Mucosa of rectum (tissue), 2 donors: ENCODE results near the gene NINJ1.

Source experiments
- H3K27ac ChIP-seq, 2 donors: one replicate each; pipeline ENCODE4 v1.7.0; 2013; ENCODE audit warnings: inconsistent platforms in 2 of 2, low read depth in 2 of 2, low read length in 2 of 2
- H3K27me3 ChIP-seq, 2 donors: one replicate each; pipeline ENCODE4 v1.7.0; 2013; ENCODE audit warnings: low read length in 2 of 2; ENCODE audit not compliant: control insufficient read depth in 2 of 2, insufficient read depth in 2 of 2
- H3K36me3 ChIP-seq, 2 donors: one replicate each; pipeline ENCODE4 v1.7.0; 2013; ENCODE audit warnings: low read length in 2 of 2; ENCODE audit not compliant: control insufficient read depth in 2 of 2, insufficient read depth in 2 of 2
- H3K4me1 ChIP-seq, 2 donors: one replicate each; pipeline ENCODE4 v1.7.0; 2013; ENCODE audit warnings: low read length in 2 of 2, mild to moderate bottlenecking in 1 of 2; ENCODE audit not compliant: control insufficient read depth in 2 of 2, insufficient read depth in 2 of 2
- H3K4me3 ChIP-seq, 2 donors: one replicate each; pipeline ENCODE4 v1.7.0; 2013; ENCODE audit warnings: low read length in 2 of 2
- H3K9ac ChIP-seq, 2 donors: one replicate each; pipeline ENCODE4 v1.7.0; 2013; ENCODE audit warnings: low read length in 2 of 2, low read depth in 1 of 2, mild to moderate bottlenecking in 1 of 2
- H3K9me3 ChIP-seq, 2 donors: one replicate each; pipeline ENCODE4 v1.7.0; 2013; ENCODE audit warnings: low read length in 2 of 2; ENCODE audit not compliant: control insufficient read depth in 2 of 2
- donor health status: healthy.
- donor health status: Normal muscosa, but diverticular disease.

The NINJ1 gene

DNA sequence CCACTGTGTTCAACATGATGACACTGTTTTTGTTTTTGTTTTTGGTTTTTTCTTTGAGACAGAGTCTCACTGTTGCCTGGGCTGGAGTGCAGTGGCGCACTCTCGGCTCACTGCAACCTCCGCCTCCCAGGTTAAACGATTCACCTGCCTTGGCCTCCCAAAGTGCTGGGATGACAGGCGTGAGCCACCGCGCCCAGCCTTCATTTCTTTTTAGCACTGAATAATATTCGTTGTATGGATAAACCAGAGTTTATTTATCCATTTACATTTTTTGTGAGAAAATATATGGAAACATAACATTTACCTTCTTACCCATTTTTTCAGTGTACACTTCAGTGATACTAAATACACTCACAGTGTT, 33.8 kb downstream of the NINJ1 start:
- H3K9ac ChIP-seq, result no peak overlapping the region
- H3K27ac ChIP-seq, result no peak overlapping the region
- H3K4me1 ChIP-seq, result peaks cover 28 to 29% of the 10 kb centered on the region in 2 donors
- peaks cover 0 to 5% of the 10 kb centered on the region in 2 donors for H3K9me3 ChIP-seq
- no peak overlapping the region for H3K4me3 ChIP-seq
- no peaks in the 10 kb centered on the region for H3K36me3 ChIP-seq
- H3K27me3 ChIP-seq, result no peaks in the 10 kb centered on the region

DNA sequence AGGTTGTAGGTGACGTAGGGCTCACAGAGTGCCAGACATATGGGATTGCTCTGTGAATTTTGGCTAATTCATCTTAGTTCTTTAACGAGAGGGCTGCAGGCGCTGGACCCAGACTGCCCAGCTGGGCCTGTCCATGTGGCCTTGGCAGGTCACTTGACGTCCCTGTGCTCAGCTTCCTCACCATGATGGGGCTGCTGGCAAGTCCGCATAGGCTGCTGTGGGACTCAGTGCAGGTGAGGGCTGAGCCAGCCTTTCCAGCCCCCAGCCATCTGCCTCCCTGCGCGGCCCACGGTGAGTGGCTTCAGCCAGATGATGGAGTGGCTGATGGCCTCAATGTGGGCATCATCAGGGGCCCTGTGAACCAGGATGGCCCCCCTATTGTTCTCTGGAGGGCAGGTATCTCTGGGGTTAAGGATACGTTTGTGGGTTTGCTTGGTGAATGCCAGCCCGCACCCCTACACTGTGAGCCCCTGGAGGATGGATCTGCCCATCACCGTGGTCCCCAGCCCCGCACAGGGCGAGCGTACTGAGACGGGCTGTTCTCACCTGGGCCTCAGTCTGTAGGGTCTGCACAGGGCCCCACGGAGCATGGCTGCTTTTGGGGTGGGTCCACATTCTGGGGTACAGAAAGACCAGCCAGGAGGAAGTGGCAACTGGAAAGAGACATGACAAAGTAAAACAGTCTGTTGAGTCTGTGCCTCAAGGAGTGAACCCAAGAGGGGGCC, 34.3 kb downstream of the NINJ1 start:
- Histone ChIP-seq H3K4me3 (no peak overlapping the region), H3K9ac (no peak overlapping the region), H3K27me3 (no peaks in the 10 kb centered on the region), H3K27ac (no peak overlapping the region), H3K36me3 (no peaks in the 10 kb centered on the region), H3K4me1 (peaks cover 33% of the 10 kb centered on the region in 2 donors), H3K9me3 (peaks cover 0 to 5% of the 10 kb centered on the region in 2 donors)

DNA sequence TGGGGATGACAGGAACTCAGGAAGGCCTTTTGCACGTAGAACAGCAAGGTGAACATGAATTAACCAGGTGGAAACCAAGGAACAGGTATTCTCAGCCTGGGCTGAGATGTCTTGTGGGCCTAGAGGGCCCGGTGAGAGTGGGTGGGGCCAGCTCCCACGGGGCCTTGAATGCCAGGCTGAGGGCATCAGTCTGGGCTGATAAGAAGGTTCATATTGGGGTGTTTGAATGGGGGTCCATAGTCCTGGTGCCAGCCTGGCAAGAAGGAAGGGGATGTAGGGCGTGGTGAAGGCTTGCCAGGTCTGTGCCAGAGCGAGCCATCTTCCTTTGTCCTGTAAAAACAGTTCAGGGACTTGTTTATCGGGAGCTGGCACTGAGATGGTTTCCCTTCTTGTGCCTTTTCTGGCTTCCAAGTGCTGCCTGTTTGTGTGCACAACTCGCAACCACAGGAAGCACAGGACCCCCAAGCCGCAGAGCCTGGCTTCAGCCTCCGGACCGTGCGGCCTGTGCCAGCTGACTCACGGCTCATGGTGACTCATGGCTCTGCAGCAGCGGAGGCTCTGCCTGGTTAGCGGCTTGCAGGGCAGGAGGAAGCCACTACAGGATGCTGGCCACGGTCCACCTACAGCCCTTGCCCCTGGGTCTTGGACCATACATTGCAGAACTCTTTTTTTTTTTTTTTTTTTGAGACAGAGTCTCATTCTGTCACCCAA, 35.7 kb downstream of the NINJ1 start:
- H3K4me1 ChIP-seq, result peaks cover 42 to 44% of the 10 kb centered on the region in 2 donors
- peak overlapping the region; percentile 95 to 96 for H3K27ac ChIP-seq
- H3K9ac ChIP-seq, result peak overlapping the region; percentile 8 to 32
- peak overlapping the region in 1 of 2 donors; percentile 87 for H3K4me3 ChIP-seq
- no peaks in the 10 kb centered on the region for H3K36me3 ChIP-seq
- no peaks in the 10 kb centered on the region for H3K9me3 ChIP-seq
- H3K27me3 ChIP-seq, result no peaks in the 10 kb centered on the region

DNA sequence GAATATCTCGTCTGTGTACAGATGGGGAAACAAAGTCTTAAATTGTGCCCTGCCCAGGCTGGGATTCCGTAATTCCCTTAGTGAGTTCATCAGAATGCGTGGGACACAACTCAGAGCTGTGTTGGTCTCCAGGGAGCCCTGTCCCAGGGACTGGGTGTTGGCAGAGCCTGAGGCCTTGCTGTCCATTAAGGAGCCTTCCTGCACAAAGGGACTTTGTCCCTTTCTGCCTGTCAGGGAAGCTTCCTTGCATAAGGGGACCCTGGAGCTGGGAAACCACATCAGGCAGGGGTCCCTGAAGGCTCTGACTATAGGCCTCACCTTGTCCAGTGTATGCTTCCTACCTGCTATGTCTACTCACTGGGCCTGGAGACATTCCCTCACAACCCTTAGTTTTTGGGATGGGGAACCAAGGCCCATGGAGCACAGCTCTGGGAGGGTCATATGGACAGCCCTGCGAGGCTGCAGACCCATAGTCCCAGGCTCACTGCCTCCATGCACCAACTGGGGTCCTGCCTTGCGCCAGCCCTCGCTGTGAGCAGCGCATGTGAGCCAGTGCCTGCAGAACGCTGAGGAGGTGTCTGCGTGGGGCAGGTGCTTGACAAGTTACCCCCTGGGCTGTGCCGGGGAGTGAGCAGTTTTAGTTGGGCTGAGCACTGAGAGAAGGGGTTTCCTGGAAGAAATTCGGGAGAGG, 36.4 kb downstream of the NINJ1 start:
- H3K27me3 ChIP-seq, result no peaks in the 10 kb centered on the region
- H3K4me1 ChIP-seq, result peaks cover 47 to 49% of the 10 kb centered on the region in 2 donors
- H3K27ac ChIP-seq, result peak overlapping the region; percentile 95 to 96
- no peaks in the 10 kb centered on the region for H3K9me3 ChIP-seq
- peak overlapping the region; percentile 89 to 98 for H3K9ac ChIP-seq
- no peaks in the 10 kb centered on the region for H3K36me3 ChIP-seq
- H3K4me3 ChIP-seq, result peak overlapping the region; percentile 87 to 88

DNA sequence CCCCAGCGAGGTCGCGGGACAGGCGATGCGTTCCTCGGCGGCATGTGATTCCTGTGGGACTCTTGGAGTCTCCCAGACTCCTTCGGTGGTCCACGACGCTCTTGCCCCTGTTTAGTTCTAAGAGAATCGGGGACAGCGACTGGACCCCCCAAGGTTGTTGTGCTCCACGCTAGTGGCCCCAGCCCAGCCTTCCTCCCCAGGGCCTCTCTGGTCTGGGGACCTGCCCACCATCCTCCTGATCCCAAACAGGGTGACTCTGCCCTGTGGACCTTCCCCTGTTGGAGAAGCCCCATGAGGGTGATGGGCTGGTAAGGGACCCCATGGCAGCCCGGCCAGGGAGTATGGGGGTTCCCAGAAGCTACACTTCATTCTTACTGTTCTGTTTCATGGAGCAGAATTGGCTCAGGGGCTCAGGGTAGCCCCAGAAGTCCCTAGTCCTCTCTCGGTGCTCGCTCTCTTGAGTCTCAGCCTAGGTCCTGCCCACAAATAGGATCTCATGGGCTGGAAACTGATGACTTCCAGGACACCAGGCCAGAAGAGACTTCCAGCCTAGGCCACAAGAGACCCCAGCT, 37.2 kb downstream of the NINJ1 start:
- Histone ChIP-seq H3K9me3 (no peaks in the 10 kb centered on the region), H3K4me1 (peaks cover 47 to 51% of the 10 kb centered on the region in 2 donors)

DNA sequence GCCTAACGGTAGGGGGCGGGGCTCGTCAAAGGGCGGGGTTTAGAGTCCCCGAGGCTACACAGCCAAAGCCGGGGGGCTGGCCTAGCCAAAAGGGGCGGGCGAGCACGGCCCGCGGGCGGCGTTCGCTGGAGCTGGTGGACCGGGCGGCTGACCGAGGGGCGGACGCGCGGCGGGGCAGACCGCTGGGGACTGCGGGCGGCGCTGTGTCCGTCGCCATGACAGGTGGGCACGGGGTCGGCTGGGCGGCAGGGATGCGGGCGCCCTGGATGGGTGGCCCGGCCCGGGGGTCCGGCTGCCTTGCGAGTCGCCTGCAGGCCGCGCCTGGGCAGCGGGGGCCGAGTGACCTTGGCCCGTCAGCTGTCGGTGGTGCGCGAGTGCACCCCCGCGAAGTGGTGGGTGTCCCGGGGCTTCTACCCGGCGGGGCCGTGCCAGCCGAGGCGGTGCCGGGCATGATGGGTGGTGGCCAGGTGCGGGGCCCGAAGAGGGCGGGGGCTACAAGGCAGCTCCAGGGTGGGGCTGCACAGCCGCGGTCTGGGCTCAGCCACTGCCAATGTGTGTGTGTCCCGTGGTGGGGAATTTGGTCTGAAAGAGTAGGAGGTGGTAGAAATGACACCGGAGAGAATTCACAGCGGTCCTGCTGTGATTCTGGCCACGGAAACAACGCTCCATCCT, 37.8 kb downstream of the NINJ1 start, which contains the start of gene CARD19:
Gene CARD19 (plus strand): TSS at position 87 of the 672 bp plus-strand sequence. CDS start 129 bp downstream, at position 216.
- peaks cover 47 to 51% of the 10 kb centered on the region in 2 donors for H3K4me1 ChIP-seq

More for the DNA sequence above, 37.2 kb downstream of the NINJ1 start:
- H3K27ac ChIP-seq, result peak overlapping the region; percentile 95 to 96
- H3K9ac ChIP-seq, result peak overlapping the region; percentile 89 to 98
- peak overlapping the region; percentile 87 to 88 for H3K4me3 ChIP-seq
- no peaks in the 10 kb centered on the region for H3K27me3 ChIP-seq
- no peaks in the 10 kb centered on the region for H3K36me3 ChIP-seq

DNA sequence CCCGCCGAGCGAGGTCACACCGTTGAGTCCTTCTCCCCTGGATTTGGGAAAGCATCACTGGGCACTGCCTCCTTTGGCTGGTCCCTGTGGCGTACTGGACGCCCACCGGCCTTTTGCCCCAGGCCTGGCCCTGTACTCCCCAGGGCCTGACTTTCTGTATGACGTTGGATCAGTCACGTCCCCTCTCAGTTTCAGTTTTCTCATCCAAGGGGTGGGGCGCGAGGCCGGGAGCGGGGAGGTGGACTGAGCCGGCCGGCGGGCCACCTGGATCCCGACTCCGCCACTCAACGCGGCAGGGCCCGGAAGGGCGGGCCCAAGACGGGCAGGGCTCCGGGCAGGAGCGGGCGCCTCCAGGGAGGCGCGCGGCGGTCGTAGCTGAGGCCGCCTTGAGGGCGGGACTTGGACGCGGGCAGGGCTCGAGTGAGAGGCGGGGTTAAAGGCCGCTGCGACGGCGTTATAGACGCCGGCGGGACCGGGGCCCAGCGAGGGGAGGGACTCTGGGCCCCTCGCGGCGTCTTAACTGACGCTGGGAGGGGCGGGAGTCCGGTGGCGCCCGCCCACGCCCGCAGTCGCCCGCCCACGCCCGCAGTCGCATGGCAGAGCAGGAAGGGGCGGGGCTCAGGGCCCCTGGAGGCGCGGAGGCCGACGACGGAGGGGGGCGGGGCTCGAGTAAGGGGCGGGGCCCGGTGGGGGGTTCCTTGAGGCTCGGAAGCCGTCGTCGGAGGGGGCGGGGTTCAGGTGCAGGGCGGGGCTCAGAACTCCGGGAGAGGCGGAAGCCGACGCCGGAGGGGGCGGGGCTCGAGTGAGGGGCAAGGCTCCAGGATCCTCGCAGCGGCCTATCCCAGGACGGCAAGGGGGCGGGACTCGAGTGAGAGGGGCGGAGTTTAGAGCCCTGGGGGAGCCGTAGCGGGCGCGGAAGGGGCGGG, 38.6 kb downstream of the NINJ1 start:
- Histone ChIP-seq H3K36me3 (no peaks in the 10 kb centered on the region), H3K27ac (peak overlapping the region; percentile 98 to 99), H3K27me3 (no peaks in the 10 kb centered on the region), H3K9me3 (no peaks in the 10 kb centered on the region), H3K4me3 (peak overlapping the region; percentile 66 to 75), H3K9ac (peak overlapping the region; percentile 68 to 87), H3K4me1 (peaks cover 47 to 51% of the 10 kb centered on the region in 2 donors)

More for the DNA sequence above, 37.8 kb downstream of the NINJ1 start, which contains the start of gene CARD19:
- no peaks in the 10 kb centered on the region for H3K36me3 ChIP-seq
- peak within 1 kb of the TSS; percentile 89 to 98 for H3K9ac ChIP-seq
- no peaks in the 10 kb centered on the region for H3K27me3 ChIP-seq
- peak within 1 kb of the TSS; percentile 87 to 88 for H3K4me3 ChIP-seq
- peak within 1 kb of the TSS; percentile 98 to 99 for H3K27ac ChIP-seq
- H3K9me3 ChIP-seq, result no peaks in the 10 kb centered on the region

DNA sequence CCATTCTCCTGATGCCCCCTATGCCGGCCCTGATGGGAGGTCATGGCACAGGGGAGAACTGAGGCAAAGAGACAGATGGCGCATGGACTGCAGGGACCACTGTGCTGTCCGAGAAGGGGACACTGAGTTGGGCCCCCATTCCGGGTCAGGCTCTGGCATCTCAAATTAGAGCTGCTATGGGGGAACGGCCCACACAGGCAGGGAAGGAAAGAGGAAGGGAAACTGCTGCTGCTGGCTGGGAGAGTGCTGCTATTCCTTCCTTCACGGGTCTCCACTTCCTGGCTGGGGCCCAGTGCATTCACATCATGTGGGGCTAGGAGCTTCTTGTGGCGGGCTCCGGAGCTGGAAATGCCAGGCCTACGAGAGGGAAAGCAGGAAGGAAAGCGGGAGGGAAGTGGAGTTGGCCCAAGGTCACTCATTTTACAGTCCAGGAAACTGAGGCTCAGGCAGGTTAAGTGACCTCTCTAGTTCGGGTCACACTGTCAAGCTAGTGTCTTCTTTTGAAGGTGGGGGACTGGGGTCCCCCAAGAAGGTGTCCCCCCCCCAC, 39.3 kb downstream of the NINJ1 start:
- H3K36me3 ChIP-seq, result no peaks in the 10 kb centered on the region
- H3K4me3 ChIP-seq, result peak overlapping the region; percentile 66 to 75
- no peaks in the 10 kb centered on the region for H3K27me3 ChIP-seq
- peak overlapping the region; percentile 68 to 87 for H3K9ac ChIP-seq
- H3K9me3 ChIP-seq, result no peaks in the 10 kb centered on the region
- H3K27ac ChIP-seq, result peak overlapping the region; percentile 98 to 99
- H3K4me1 ChIP-seq, result peaks cover 47 to 51% of the 10 kb centered on the region in 2 donors
